Activated CD8-positive, alpha-beta memory T cell treated with anti-CD3 and anti-CD28 coated beads, Interleukin-2, amount 50 U/mL, for 4 hours (primary cell): ENCODE data around the gene PADI3.

Experiments used
- DNase-seq: peaks from one replicate; pipeline ENCODE4 v3.0.0-alpha.2; 2020

PADI3 gene

GRCh38 chr1:17276568-17276967 is 27.7 kb downstream of the PADI3 start:
- DNase-seq: no peak

DNA sequence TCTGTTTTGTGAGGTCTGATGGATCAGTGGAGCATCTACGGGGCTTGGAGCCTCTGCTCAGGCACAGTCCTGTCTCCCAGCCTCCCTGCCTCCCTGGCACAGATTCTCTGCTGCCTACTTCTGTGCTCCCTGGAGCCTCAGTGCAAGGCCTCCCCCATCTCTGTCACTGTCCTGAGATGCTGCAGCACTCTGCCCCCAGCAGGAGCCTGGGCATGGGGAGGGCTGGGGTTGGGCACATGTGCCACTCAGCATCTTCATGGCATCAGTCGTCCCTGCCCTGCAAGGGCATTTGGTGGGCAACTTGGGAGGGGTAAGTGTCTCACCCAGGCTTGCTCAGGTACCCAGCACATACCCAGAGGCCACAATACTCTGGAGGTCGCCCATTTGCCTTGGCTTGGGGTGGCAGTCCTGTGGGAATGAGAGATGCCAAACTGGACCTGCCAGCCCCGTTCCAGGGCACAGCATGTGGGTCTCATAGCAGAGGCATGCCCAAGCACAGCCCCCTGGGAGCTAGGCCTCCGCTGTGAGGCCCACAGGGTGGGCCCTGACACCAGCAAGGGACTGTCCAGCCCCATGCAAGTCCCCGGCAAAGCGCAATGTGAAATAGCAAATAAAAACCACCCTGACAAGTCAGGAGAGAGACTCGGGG is 28.7 kb downstream of the PADI3 start:
- DNase-seq: no peak

GRCh38 chr1:17278996-17279830 is 30.3 kb downstream of the PADI3 start:
- no peak for DNase-seq

- no peak for DNase-seq
Observed at GRCh38 chr1:17280436-17280835, 31.5 kb downstream of the PADI3 start.

DNA sequence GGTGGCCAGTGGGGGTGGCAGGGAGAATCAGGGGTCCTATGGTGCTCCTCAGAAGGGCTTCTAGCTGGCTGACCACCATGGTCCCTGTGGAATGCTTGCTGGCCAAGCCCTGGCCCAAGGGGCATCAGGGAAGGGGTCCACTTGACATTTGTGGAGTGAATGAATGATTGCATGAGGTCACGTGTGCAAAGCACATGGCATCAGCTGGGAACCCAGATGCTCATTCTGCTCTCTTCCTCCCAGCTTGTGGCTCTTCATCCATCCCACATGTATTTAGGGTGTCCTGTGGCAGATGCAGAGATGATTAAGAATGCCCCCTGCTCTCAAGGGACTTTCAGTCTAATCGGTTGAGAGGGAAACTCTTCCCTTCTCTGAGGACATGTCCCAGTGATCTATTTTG is 32.0 kb downstream of the PADI3 start:
- no peak for DNase-seq

- no peak for DNase-seq
Observed at GRCh38 chr1:17281775-17282181, 32.9 kb downstream of the PADI3 start.

DNA sequence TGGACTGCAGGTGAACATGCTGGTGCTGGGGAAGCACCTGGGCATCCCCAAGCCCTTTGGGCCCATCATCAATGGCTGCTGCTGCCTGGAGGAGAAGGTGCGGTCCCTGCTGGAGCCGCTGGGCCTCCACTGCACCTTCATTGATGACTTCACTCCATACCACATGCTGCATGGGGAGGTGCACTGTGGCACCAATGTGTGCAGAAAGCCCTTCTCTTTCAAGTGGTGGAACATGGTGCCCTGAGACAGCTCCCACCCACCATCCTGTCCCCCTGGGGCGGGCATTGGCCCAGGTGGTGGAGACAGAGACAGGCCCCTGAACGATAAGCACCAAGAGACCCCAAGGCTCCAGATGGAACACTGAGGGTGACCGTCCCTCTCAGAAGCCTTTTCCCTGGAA is 33.9 kb downstream of the PADI3 start:
- DNase-seq: no peak

DNA sequence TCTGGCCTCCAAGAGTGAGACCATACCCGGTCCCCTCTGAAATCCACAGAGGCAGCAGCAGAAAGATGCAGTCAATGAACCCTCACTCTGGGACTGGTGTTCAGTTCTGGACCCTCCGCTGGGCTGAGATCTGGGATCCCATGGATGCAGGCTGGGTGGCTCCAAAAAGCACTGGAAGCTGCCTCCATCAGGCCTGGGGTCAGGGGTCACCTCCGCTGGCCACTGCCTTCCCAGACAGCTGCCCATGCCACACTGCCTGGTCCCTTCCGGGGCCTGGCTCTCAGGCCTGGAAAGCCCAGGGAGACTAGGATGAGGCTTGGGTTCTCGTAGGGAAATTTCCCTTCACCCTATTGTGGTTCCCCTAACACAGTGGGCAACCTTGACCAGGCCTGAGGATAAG is 37.7 kb downstream of the PADI3 start:
- DNase-seq: no peak

DNA sequence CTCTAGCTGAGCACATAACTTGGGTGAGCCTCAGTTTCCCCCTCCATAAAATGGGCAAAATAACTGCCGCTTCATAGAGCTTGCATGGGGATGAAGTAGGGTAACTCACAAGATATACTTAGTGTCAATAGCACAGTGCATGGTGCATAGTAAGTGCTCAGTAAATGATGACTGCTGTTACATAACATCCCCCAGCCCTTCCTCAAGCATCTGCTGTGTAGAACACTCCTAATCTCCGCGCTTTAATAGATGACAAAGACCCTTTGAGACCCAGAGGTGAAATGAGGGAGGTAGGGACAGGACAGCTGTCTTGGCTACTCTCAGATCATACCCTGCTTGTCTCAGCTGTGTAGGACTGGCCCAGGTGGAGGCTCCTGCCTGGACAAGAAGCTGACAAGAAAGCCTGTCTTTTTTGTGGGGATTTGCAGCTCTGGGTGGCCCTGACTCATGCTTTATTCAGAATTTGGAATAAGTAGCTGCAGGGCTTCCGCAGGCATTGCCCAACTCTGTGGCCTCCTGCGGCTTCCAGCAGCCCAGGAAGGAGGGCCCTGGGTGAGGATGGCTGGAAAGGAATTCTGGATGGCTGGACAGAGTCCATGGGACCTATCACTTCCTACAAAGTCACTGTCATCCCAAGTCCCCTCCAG is 38.4 kb downstream of the PADI3 start:
- DNase-seq: no peak

- DNase-seq: no peak
Observed at GRCh38 chr1:17289721-17290120, 40.8 kb downstream of the PADI3 start.

GRCh38 chr1:17290553-17290952 is 41.7 kb downstream of the PADI3 start:
- DNase-seq: no peak

GRCh38 chr1:17292299-17293160 is 43.6 kb downstream of the PADI3 start:
- DNase-seq: no peak

DNA sequence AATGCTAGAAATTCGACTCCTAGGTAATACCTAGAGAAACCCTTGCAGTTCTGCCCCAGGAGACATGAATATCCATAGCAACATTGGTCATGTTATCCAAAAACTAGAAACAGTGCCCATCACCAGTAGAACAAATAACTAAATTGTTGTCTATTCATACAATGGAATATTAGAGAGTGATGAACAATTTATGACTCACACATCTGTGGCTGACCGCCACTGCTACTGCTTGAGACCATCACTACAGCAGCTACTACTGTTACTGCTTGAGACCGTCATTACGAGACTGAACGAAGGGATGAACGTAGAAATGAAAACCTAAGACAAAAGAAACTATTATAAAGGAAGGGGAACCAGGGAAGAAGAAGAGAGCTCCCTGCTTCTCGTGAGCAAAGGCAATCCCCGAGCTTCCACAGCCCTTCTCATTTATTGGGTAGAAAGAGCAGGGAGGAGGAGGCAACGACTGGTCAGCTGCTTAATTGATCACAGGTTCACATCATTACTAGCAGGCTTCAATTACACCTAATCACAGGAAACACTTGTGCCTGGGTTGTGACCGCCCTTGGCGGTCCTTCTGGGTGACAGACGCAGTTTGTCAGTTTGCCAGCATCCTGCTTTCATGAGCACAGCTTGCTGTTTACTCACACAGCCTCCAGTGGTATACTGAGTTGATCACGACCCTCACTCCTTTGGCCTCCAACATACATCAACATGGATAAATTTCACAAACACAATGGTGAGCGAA is 45.0 kb downstream of the PADI3 start:
- DNase-seq: no peak

- DNase-seq: no peak
Observed at GRCh38 chr1:17295292-17295691, 46.4 kb downstream of the PADI3 start.

GRCh38 chr1:17296086-17296485 is 47.2 kb downstream of the PADI3 start:
- DNase-seq: no peak

DNA sequence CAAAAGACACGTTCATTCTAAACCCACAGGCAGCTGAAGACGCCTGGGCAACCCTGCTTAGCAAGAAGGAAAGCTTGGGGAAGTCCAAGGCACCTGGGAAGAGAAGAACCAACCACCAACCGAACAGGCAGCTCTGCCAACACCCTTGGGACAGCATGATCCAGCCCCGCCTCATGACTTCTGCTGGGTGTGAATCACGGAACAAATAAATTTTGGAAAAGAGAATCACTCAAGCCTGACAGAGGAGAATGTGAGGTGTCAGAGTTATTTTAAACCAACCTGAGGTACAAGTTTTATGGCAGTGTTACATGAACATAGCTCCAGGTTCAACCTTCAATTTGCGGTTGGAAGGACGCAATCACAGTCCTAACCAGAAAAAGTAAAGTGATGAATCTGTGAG is 49.1 kb downstream of the PADI3 start:
- DNase-seq: no peak

DNA sequence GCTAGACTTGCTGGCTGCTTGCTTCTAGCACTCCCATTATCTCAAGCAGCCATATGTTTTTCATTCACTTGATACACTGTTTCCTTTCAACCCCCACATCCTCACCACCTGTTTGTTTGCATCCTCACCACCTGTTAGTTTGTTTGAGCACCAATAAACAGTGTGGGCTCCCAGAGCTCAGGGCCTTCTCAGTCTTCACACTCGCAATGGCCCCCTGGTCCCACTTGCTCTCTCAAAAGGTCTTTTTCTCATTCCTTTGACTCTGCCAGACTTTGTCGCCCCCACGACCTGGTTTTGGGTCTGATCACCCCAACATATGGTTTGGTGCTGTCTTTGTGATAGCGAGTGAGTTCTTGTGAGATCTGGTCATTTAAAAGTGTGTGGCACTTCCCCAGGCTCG is 52.9 kb downstream of the PADI3 start:
- no peak for DNase-seq

DNA sequence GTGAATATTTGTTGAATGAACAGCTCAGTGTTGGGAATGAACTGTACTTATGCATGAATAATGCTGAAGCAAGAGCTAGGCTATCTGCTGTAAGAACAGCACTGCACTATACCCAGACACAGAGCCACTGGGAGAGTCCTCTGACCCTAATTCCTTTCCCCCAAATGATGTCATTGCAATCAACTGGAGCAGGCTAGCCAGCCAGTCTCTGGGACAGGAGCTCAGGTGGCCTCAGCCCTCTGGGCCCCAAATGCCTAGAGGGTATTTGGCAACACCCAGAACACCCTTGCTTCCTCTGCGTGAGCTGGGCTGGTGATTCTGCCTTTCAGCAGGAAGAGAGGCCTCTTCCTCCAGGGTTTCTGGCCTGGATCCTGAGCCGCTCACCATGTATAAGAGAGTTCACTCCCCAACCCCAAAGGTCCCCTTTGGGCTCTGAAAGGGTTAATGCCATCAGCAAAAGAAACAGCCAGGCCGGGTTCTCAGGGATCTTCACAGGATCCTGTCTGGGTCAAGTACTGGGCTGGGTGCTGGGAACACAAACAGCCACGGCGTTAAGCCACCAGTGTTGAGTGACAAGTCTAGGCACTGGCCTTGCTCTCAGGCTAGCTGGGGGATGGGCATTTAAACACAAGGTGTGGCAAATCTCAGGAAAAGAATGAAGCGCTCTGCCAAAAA is 55.4 kb downstream of the PADI3 start:
- DNase-seq: no peak

DNA sequence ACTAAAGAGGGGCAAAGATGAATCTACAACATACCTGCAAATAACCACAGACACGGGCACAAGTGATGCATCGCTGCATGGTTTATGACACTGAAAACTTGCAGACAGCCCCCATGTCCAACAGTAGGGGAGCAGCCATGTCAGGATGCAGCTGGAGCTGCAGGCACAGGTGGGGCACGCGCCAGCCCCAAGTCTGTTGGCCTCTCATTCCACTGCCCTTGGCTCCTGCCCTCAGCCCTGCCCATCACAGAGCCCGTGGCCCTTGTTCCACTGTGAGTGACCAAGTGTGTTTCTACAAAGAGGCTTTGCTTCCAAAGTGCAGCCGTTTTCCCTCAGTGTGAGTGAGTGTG is 55.9 kb downstream of the PADI3 start:
- DNase-seq: no peak

DNA sequence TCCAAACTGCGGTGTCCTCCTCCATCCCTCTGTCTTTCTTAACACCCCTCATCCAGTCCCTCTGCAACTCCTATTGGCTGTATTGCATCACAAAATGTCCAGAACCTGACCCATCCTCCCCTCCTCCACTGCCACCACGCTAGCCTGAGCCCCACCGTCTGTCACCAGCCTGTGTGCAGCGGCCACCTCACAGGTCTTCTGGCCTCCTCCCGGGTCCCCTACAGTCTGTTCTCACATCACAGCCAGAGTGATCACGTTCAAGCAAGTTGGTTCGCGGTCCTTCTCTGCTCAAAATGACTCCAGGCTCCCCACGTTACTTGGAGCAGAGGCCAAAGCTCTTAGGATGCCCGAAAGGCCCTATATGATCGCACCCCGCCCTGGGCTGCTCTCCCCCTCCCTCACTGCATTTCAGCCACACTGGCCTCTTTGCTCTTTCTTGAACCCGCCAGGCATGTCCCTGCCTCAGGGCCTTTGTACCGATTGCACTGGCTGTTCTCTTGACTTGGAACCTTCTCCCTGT is 56.7 kb downstream of the PADI3 start:
- no peak for DNase-seq

GRCh38 chr1:17306407-17306806 is 57.5 kb downstream of the PADI3 start:
- no peak for DNase-seq

DNA sequence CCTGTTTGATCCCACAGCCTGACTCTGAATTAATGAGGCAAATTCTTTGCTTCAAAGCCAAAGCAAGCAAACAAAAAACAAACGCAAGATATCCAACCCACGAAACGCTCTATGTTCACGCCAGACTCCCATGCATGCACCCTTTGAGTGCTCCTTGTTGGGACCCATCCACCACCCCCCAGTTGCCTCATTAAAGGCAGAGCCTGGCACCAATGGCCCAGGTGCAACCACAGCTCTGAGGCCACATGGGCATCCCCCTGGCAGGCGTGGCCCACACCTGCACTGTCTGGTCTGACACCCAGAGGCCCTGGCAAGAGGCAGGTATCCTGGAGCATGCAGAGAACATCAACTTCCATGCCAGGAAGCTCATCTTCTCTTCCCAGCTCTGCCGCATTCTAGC is 58.0 kb downstream of the PADI3 start:
- no peak for DNase-seq
